ENCODE data around the gene ZNF79.

ZNF79 gene

GRCh38 chr9:127492616-127493015 lies 68.4 kb downstream of the ZNF79 start:
- in situ Hi-C loops (cut with HindIII; ENCODE audit: low sequenced_read_pairs), result no loop called here

- in situ Hi-C loops (cut with HindIII; ENCODE audit: low sequenced_read_pairs), result no loop called here
Observed at GRCh38 chr9:127493592-127494303, 69.6 kb downstream of the ZNF79 start.

- in situ Hi-C loops (cut with HindIII; ENCODE audit: low sequenced_read_pairs), result no loop called here
Observed at GRCh38 chr9:127494304-127494702, 70.1 kb downstream of the ZNF79 start.
